ENCODE data around the gene PIGZ.

Gene PIGZ

GRCh38 chr3:196916221-196916620 lies 52.4 kb downstream of the PIGZ start:
- TF ChIP-seq CTCF (IDR thresholded peaks at IDR 0.05; ENCODE audit: insufficient read depth, low read length, missing control alignments) = no peak
- H3K4me3 ChIP-seq (ENCODE audit: low read depth, low read length) = no peak overlapping the region
- no peak for DNase-seq (ENCODE audit: low read depth, low spot score)
- CTCF ChIA-PET = interaction anchor here (1.9 kb wide), 1 partner anchor 46 kb away, joined by 4 read pairs; no protein-coding TSS in a partner anchor
- POLR2A ChIA-PET = no interaction called here

- ChIA-PET CTCF (interaction anchor here (1.9 kb wide), 1 partner anchor 45 kb away, joined by 4 read pairs; no protein-coding TSS in a partner anchor), POLR2A (no interaction called here)
- no peak for TF ChIP-seq CTCF (IDR thresholded peaks at IDR 0.05; ENCODE audit: insufficient read depth, low read length, missing control alignments)
- H3K4me3 ChIP-seq (ENCODE audit: low read depth, low read length) = no peak overlapping the region
- no peak for DNase-seq (ENCODE audit: low read depth, low spot score)
Observed at GRCh38 chr3:196915375-196915774, 53.3 kb downstream of the PIGZ start.

- ChIA-PET POLR2A (no interaction called here), CTCF (interaction anchor here (1.9 kb wide), 1 partner anchor 44 kb away, joined by 4 read pairs; no protein-coding TSS in a partner anchor)
- TF ChIP-seq CTCF (IDR thresholded peaks at IDR 0.05; ENCODE audit: insufficient read depth, low read length, missing control alignments) = no peak
- no peak for DNase-seq (ENCODE audit: low read depth, low spot score)
- H3K4me3 ChIP-seq (ENCODE audit: low read depth, low read length) = no peak overlapping the region
Observed at GRCh38 chr3:196914866-196915265, 53.8 kb downstream of the PIGZ start.

- TF ChIP-seq CTCF (IDR thresholded peaks at IDR 0.05; ENCODE audit: insufficient read depth, low read length, missing control alignments) = no peak
- no peak for DNase-seq (ENCODE audit: low read depth, low spot score)
- ChIA-PET POLR2A (no interaction called here), CTCF (no interaction called here)
- no peak overlapping the region for H3K4me3 ChIP-seq (ENCODE audit: low read depth, low read length)
Observed at GRCh38 chr3:196903740-196904139, 64.9 kb downstream of the PIGZ start.

GRCh38 chr3:196902296-196902695 lies 66.3 kb downstream of the PIGZ start:
- TF ChIP-seq CTCF (IDR thresholded peaks at IDR 0.05; ENCODE audit: insufficient read depth, low read length, missing control alignments) = no peak
- CTCF ChIA-PET = no interaction called here

GRCh38 chr3:196901768-196902167 lies 66.9 kb downstream of the PIGZ start:
- ChIA-PET CTCF (no interaction called here), POLR2A (no interaction called here)
- no peak overlapping the region for H3K4me3 ChIP-seq (ENCODE audit: low read depth, low read length)
- TF ChIP-seq CTCF (IDR thresholded peaks at IDR 0.05; ENCODE audit: insufficient read depth, low read length, missing control alignments) = no peak
- no peak for DNase-seq (ENCODE audit: low read depth, low spot score)

More at GRCh38 chr3:196902296-196902695, 66.3 kb downstream of the PIGZ start:
- no peak overlapping the region for H3K4me3 ChIP-seq (ENCODE audit: low read depth, low read length)
- no peak for DNase-seq (ENCODE audit: low read depth, low spot score)
- POLR2A ChIA-PET = no interaction called here
